ENCODE measurements around the gene PALM. TPM values are rescaled to one million over a fixed set of nuclear protein-coding genes. Genes with fewer than 3 reads are reported as not detected.

The PALM gene
- total RNA-seq, 1 donor from 2014 or later = not detected

DNA sequence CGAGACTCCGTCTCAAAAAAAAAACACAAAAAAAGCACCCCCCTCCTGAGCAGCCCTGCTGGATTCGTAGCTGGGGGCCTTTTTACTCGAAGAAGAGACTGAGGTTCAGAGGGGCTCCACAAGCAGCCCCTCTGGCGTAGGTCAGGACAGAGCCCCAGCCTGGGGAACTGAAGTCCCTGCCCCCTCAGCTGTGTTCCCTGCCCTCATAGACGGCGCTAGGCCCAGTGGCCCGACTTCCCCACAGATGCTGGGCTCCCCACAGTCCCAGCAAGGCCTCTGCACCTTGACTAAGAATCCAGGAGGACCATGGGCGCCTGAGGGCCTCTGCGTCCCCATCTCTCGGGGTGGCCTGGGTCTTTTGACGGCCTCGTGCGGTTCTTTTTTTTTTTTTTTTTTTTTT lies 41.1 kb downstream of the PALM start:
- no peaks in the 10 kb centered on the region for H3K4me1 Mint-ChIP-seq (ENCODE audit: low read depth)
- intact Hi-C loops (cut with micrococcal nuclease) = no loop called here
- no peaks in the 10 kb centered on the region for H3K9me3 Mint-ChIP-seq
- no peak overlapping the region for H3K27ac Mint-ChIP-seq
- H3K27me3 Mint-ChIP-seq (ENCODE audit: low read depth) = no peaks in the 10 kb centered on the region
- no peaks in the 10 kb centered on the region for H3K36me3 Mint-ChIP-seq (ENCODE audit: low read depth)
- no peak overlapping the region for H3K4me3 Mint-ChIP-seq (ENCODE audit: low read depth)
- no peak for DNase-seq (ENCODE audit: low spot score)

DNA sequence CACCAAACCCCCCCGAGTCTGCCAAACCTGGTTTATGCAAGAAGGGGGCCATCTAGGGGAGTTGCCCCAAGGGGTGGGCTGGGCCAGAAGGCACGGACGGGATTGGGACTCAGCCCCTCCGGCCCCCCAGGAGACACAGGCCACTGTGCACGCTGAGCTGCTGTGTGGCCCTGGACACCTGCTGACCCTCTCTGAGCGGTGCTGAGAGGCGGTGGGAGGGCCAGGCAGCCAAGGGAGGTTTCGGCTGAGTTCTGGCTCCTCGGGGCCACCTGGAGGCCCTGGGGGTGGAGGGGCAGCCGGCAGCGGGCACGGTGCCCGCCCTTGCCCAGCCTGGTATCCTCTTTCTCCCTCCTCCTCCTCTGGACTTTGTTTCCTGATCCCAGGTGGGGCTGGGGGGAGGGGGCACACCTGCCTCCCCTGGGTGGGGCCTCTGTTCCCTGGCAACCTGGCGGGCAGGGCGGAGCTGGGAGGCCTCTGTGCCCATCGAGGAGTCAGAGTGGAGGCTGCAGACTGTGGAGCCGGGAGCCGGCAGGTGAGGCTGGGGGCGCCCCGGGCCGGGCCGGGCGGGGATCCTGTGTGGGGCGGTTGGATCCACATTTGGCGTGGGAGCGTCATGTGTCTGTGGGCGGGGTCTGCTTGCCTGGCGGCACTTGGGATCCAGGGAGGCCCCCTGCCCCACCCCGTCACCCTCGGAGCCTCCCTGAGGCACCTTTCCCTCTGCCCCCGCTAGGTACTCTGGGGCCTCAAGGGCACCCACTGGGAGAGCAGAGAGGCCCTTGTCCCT lies 42.1 kb downstream of the PALM start, which contains the start of gene MISP:
Gene MISP (plus strand): TSS at position 473 of the 784 bp plus-strand sequence. CDS start 5,835 bp downstream, outside the sequence.
- intact Hi-C loops (cut with micrococcal nuclease) = no loop called here
- Mint-ChIP-seq H3K36me3 (ENCODE audit: low read depth) (no peaks in the 10 kb centered on the region), H3K4me1 (ENCODE audit: low read depth) (no peaks in the 10 kb centered on the region), H3K27me3 (ENCODE audit: low read depth) (no peaks in the 10 kb centered on the region), H3K9me3 (no peaks in the 10 kb centered on the region), H3K4me3 (ENCODE audit: low read depth) (no peak within 1 kb of the TSS), H3K27ac (no peak within 1 kb of the TSS)
- no peak for DNase-seq (ENCODE audit: low spot score)

- H3K27me3 Mint-ChIP-seq (ENCODE audit: low read depth) = no peaks in the 10 kb centered on the region
- H3K27ac Mint-ChIP-seq = no peak overlapping the region
- no peak overlapping the region for H3K4me3 Mint-ChIP-seq (ENCODE audit: low read depth)
- no peaks in the 10 kb centered on the region for H3K36me3 Mint-ChIP-seq (ENCODE audit: low read depth)
- no peaks in the 10 kb centered on the region for H3K9me3 Mint-ChIP-seq
- DNase-seq (ENCODE audit: low spot score) = no peak
- intact Hi-C loops (cut with micrococcal nuclease) = no loop called here
- H3K4me1 Mint-ChIP-seq (ENCODE audit: low read depth) = no peaks in the 10 kb centered on the region
Measured at GRCh38 chr19:751501-752341, 43.0 kb downstream of the PALM start.

DNA sequence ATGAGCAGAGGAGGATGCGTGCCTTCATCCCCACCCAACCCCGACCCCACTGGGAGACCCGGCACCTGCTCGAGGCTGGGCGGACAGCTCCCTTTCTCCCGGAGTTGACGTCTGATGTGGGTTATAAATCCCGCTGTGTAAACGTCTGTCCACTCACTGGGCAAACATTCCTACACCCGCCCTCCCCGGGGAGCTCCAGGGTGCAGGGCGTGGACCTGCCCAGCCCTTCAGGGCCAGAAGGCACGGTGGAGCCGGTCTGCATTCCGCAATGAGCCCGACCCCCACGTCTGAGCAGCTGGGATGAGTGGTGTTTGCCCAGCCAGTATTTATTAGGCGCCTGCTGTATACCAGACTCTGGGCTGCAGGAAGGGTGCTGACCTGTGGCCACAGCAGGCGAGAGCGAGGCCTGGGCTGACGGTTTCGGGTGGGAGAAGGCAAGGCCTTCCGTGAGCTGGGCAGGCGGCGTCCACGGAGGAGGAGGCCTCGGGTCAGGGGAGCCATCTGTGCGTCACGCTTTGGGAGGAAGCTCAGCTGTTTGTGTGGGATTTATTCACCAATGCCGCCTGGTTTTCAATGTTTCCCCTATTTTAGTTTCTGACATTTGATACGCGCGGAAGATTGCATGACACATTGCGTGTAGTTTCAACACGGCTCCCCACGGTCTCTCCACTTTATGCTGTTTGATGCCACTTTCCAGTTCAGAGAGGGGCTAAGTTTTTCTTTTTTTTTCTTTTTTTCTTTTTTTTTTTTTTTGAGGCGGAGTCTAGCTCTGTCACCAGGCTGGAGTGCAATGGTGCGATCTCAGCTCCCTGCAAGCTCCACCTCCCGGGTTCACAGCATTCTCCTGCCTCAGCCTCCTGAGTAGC lies 44.1 kb downstream of the PALM start:
- H3K27me3 Mint-ChIP-seq (ENCODE audit: low read depth) = no peaks in the 10 kb centered on the region
- no peaks in the 10 kb centered on the region for H3K9me3 Mint-ChIP-seq
- intact Hi-C loops (cut with micrococcal nuclease) = no loop called here
- H3K36me3 Mint-ChIP-seq (ENCODE audit: low read depth) = no peaks in the 10 kb centered on the region
- no peak overlapping the region for H3K4me3 Mint-ChIP-seq (ENCODE audit: low read depth)
- no peaks in the 10 kb centered on the region for H3K4me1 Mint-ChIP-seq (ENCODE audit: low read depth)
- no peak for DNase-seq (ENCODE audit: low spot score)
- no peak overlapping the region for H3K27ac Mint-ChIP-seq

DNA sequence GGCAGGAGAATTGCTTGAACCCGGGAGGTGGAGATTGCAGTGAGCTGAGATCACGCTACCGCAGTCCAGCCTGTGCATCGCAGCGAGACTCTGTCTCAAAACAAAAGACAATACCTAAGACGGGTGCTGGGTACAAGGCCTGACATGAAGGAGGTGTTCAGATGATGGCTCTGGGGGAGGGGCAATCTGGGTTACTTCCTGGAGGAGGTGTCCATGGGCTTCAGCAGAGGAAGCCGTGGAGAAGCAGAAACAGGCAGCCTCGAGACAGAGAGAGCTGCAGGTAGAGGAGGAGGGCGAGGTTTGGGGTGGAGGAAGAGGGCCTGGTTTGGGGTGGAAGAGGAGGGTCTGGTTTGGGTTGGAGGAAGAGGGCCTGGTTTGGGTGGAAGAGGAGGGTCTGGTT lies 45.8 kb downstream of the PALM start:
- intact Hi-C loops (cut with micrococcal nuclease) = no loop called here
- no peaks in the 10 kb centered on the region for H3K4me1 Mint-ChIP-seq (ENCODE audit: low read depth)
- H3K4me3 Mint-ChIP-seq (ENCODE audit: low read depth) = no peak overlapping the region
- H3K27ac Mint-ChIP-seq = no peak overlapping the region
- no peaks in the 10 kb centered on the region for H3K36me3 Mint-ChIP-seq (ENCODE audit: low read depth)
- H3K27me3 Mint-ChIP-seq (ENCODE audit: low read depth) = no peaks in the 10 kb centered on the region
- no peak for DNase-seq (ENCODE audit: low spot score)
- peaks cover 1% of the 10 kb centered on the region for H3K9me3 Mint-ChIP-seq

- no peak for DNase-seq (ENCODE audit: low spot score)
- intact Hi-C loops (cut with micrococcal nuclease) = no loop called here
- no peaks in the 10 kb centered on the region for H3K27me3 Mint-ChIP-seq (ENCODE audit: low read depth)
- peaks cover 4% of the 10 kb centered on the region for H3K9me3 Mint-ChIP-seq
- no peak overlapping the region for H3K4me3 Mint-ChIP-seq (ENCODE audit: low read depth)
- H3K4me1 Mint-ChIP-seq (ENCODE audit: low read depth) = no peaks in the 10 kb centered on the region
- no peaks in the 10 kb centered on the region for H3K36me3 Mint-ChIP-seq (ENCODE audit: low read depth)
- no peak overlapping the region for H3K27ac Mint-ChIP-seq
Measured at GRCh38 chr19:755063-755462, 46.3 kb downstream of the PALM start.

DNA sequence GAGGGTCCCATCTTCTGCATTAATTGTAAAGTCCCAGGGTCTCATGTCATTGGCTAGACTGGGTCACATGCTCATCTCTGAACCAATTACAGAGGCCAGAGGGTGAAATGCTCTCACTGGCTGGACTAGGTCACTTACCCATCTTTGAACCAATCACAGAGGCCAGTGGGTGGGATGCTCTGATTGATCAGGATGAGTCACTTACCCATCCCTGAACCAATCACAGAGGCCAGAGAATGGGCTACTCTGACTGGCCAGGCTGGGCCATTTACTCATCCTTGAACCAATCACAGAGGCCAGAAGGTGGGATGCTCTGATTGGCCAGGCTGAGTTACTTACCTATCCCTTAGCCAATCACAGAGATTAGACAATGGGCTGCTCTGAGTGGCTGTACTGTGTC lies 47.5 kb downstream of the PALM start:
- no peaks in the 10 kb centered on the region for H3K36me3 Mint-ChIP-seq (ENCODE audit: low read depth)
- H3K27me3 Mint-ChIP-seq (ENCODE audit: low read depth) = no peaks in the 10 kb centered on the region
- H3K27ac Mint-ChIP-seq = no peak overlapping the region
- intact Hi-C loops (cut with micrococcal nuclease) = no loop called here
- H3K4me1 Mint-ChIP-seq (ENCODE audit: low read depth) = no peaks in the 10 kb centered on the region
- no peak overlapping the region for H3K4me3 Mint-ChIP-seq (ENCODE audit: low read depth)
- H3K9me3 Mint-ChIP-seq = peaks cover 4% of the 10 kb centered on the region
- DNase-seq (ENCODE audit: low spot score) = no peak

DNA sequence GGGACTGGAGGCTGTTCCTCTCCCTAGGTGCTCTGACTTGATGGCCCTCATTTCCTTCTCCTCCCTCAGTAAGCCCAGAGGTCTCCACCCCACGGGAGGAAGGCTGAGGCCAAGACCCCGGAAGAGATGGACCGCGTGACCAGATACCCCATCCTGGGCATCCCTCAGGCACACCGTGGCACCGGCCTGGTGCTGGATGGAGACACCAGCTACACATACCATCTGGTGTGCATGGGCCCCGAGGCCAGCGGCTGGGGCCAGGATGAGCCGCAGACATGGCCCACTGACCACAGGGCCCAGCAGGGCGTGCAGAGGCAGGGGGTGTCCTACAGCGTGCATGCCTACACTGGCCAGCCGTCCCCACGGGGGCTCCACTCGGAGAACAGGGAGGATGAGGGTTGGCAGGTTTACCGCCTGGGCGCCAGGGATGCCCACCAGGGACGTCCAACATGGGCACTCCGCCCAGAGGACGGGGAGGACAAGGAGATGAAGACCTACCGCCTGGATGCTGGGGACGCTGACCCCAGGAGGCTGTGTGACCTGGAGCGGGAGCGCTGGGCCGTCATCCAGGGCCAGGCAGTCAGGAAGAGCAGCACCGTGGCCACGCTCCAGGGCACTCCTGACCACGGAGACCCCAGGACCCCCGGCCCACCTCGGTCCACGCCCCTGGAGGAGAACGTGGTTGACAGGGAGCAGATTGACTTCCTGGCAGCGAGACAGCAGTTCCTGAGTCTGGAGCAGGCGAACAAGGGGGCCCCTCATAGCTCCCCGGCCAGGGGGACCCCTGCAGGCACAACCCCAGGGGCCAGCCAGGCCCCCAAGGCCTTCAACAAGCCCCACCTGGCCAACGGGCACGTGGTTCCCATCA lies 48.3 kb downstream of the PALM start:
- Mint-ChIP-seq H3K27ac (no peak overlapping the region), H3K36me3 (ENCODE audit: low read depth) (no peaks in the 10 kb centered on the region), H3K27me3 (ENCODE audit: low read depth) (no peaks in the 10 kb centered on the region), H3K4me3 (ENCODE audit: low read depth) (no peak overlapping the region), H3K9me3 (peaks cover 4% of the 10 kb centered on the region), H3K4me1 (ENCODE audit: low read depth) (no peaks in the 10 kb centered on the region)
- intact Hi-C loops (cut with micrococcal nuclease) = no loop called here
- DNase-seq (ENCODE audit: low spot score) = no peak

DNA sequence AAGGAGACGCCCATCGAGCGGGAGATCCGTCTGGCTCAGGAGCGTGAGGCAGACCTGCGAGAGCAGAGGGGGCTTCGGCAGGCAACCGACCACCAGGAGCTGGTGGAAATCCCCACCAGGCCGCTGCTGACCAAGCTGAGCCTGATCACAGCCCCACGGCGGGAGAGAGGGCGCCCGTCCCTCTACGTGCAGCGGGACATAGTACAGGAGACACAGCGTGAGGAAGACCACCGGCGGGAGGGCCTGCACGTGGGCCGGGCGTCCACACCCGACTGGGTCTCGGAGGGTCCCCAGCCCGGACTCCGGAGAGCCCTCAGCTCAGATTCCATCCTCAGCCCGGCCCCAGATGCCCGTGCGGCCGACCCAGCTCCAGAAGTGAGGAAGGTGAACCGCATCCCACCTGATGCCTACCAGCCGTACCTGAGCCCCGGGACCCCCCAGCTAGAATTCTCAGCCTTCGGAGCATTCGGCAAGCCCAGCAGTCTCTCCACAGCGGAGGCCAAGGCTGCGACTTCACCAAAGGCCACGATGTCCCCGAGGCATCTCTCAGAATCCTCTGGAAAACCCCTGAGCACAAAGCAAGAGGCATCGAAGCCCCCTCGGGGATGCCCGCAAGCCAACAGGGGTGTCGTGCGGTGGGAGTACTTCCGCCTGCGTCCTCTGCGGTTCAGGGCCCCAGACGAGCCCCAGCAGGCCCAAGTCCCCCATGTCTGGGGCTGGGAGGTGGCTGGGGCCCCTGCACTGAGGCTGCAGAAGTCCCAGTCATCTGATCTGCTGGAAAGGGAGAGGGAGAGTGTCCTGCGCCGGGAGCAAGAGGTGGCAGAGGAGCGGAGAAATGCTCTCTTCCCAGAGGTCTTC lies 49.3 kb downstream of the PALM start:
- Mint-ChIP-seq H3K4me3 (ENCODE audit: low read depth) (no peak overlapping the region), H3K36me3 (ENCODE audit: low read depth) (no peaks in the 10 kb centered on the region), H3K9me3 (peaks cover 4% of the 10 kb centered on the region), H3K27ac (no peak overlapping the region), H3K4me1 (ENCODE audit: low read depth) (no peaks in the 10 kb centered on the region), H3K27me3 (ENCODE audit: low read depth) (no peaks in the 10 kb centered on the region)
- DNase-seq (ENCODE audit: low spot score) = no peak
- intact Hi-C loops (cut with micrococcal nuclease) = no loop called here

DNA sequence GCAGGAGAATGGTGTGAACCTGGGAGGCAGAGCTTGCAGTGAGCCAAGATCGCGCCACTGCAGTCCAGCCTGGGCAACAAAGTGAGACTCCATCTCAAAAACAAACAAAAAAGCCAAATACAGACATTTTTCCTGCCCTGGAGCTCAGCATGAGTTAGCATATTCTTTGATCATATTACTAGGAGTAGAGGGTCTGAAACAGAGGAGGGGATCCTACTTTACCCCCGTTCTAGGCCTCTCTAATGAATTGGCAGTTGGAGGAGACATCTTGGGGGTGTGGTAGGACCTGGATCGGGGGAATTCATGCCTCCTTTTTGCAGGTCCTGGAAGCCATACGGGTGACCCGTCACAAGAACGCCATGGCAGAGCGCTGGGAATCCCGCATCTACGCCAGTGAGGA lies 54.4 kb downstream of the PALM start:
- no peak overlapping the region for H3K27ac Mint-ChIP-seq
- intact Hi-C loops (cut with micrococcal nuclease) = no loop called here
- no peak for DNase-seq (ENCODE audit: low spot score)
- H3K27me3 Mint-ChIP-seq (ENCODE audit: low read depth) = no peaks in the 10 kb centered on the region
- no peaks in the 10 kb centered on the region for H3K36me3 Mint-ChIP-seq (ENCODE audit: low read depth)
- no peaks in the 10 kb centered on the region for H3K4me1 Mint-ChIP-seq (ENCODE audit: low read depth)
- no peak overlapping the region for H3K4me3 Mint-ChIP-seq (ENCODE audit: low read depth)
- peaks cover 4% of the 10 kb centered on the region for H3K9me3 Mint-ChIP-seq

GRCh38 chr19:763869-764268 lies 55.1 kb downstream of the PALM start:
- Mint-ChIP-seq H3K27ac (no peak overlapping the region), H3K9me3 (peaks cover 4% of the 10 kb centered on the region), H3K27me3 (ENCODE audit: low read depth) (no peaks in the 10 kb centered on the region), H3K4me1 (ENCODE audit: low read depth) (no peaks in the 10 kb centered on the region), H3K4me3 (ENCODE audit: low read depth) (no peak overlapping the region), H3K36me3 (ENCODE audit: low read depth) (no peaks in the 10 kb centered on the region)
- intact Hi-C loops (cut with micrococcal nuclease) = no loop called here
- no peak for DNase-seq (ENCODE audit: low spot score)

Data from activated T-helper 2 cell treated with anti-CD3 and anti-CD28 coated beads, Interferon-gamma antibody, Interleukin-2, Interleukin-4, amounts not matched to agents 10 μg/mL and 5 μg/mL and 100 μg/mL, durations not matched to agents 14 hours and 24 hours and 36 hours (primary cell).